Measurements from ENCODE around the gene AGFG2.
"Not testable (repeated sequence)": the region's sequence is repeated elsewhere in the genome, so short reads cannot be mapped to it uniquely, and the experiment has no call there.

AGFG2 gene

GRCh38 chr7:100539436-100540006 is 518 bp downstream of the AGFG2 start:
- no peak for TF ChIP-seq CTCF (IDR thresholded peaks at IDR 0.05; ENCODE audit: low read depth, low read length, poor library complexity, severe bottlenecking)
- TF ChIP-seq EZH2phosphoT487 (IDR thresholded peaks at IDR 0.05; ENCODE audit: borderline replicate concordance, low read length), result no peak
- Histone ChIP-seq H3K36me3 (ENCODE audit: control insufficient read depth, low read length) (no peaks in the 10 kb centered on the region), H3K9me3 (ENCODE audit: control insufficient read depth, insufficient read depth, low read length) (no peaks in the 10 kb centered on the region), H3K9me2 (replicated peaks; ENCODE audit: control insufficient read depth, low read length) (no peaks in the 10 kb centered on the region), H3K27me3 (ENCODE audit: control insufficient read depth, low read length) (no peaks in the 10 kb centered on the region), H3K79me2 (ENCODE audit: control insufficient read depth, low read length) (peaks cover 42% of the 10 kb centered on the region), H4K20me1 (ENCODE audit: control insufficient read depth, insufficient read depth, low read depth, low read length) (no peaks in the 10 kb centered on the region), H3K4me2 (ENCODE audit: low read length) (peak overlapping the region; percentile 95), H3K4me3 (ENCODE audit: low read length) (peak overlapping the region; percentile 88), H3F3A (ENCODE audit: control insufficient read depth, insufficient read depth) (no peaks in the 10 kb centered on the region; the same call in 1 of the 2 replicates), H3K4me1 (ENCODE audit: control insufficient read depth, low read length) (peaks cover 37% of the 10 kb centered on the region), H3K27ac (ENCODE audit: low read depth, low read length) (no peak overlapping the region)

DNA sequence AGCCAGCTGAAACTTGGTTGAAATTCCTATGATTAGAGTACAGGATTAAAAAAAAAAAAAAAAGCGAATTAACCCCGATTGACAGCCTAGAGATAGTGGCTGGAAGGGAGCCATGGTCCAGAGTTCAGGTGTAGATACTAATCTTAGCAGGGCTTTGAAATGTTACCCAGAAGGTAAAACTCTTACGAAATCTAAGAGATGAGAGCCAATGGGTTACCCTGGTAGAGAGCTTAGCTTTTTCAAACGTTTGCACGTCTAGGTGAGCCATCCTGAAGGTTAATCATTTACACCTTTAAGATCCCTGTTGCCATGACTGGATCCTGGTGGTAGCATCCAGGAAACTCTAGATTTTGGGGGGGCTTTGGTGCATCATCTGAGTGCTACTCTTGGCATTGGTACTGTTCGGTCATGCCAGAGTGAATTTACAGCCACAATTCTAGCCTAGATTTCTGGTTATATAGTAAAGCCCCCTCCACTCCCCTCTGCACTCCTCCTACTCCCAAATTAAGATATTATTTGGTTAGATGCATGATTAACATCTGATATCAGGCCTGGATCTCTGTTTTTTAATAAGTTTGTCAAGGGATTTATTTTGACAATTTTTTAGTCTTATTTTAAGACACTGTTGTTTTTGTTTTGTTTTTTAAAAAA is 1.2 kb downstream of the AGFG2 start:
- H3K27ac ChIP-seq (ENCODE audit: low read depth, low read length), result no peak overlapping the region
- peaks cover 47% of the 10 kb centered on the region for H3K79me2 ChIP-seq (ENCODE audit: control insufficient read depth, low read length)
- peaks cover 43% of the 10 kb centered on the region for H3K4me1 ChIP-seq (ENCODE audit: control insufficient read depth, low read length)

DNA sequence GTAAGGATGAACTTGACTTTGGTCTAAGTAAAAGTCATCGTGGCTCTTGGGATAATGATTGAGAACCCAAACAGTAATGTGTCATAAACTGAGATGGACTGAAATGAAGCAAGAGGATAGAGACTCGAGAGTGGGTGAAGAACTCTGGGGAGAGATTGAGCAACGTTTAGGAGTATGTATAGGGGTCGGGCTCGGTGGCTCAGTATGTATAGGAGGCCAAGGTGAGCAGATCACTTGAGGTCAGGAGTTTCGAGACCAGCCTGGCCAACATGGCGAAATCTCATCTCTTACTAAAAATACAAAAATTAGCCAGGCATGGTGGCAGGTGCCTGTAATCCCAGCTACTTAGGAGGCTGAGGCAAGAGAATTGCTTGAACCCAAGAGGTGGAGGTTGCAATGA is 2.3 kb downstream of the AGFG2 start:
- not testable (repeated sequence) for H3K36me3 ChIP-seq (ENCODE audit: control insufficient read depth, low read length); H3K27me3 ChIP-seq (ENCODE audit: control insufficient read depth, low read length); H3K4me2 ChIP-seq (ENCODE audit: low read length); H3F3A ChIP-seq (ENCODE audit: control insufficient read depth, insufficient read depth); H3K4me3 ChIP-seq (ENCODE audit: low read length); H3K9me3 ChIP-seq (ENCODE audit: control insufficient read depth, insufficient read depth, low read length); H3K27ac ChIP-seq (ENCODE audit: low read depth, low read length); H3K9me2 ChIP-seq (replicated peaks; ENCODE audit: control insufficient read depth, low read length); H4K20me1 ChIP-seq (ENCODE audit: control insufficient read depth, insufficient read depth, low read depth, low read length)
- H3K4me1 ChIP-seq (ENCODE audit: control insufficient read depth, low read length), result peaks cover 55% of the 10 kb centered on the region
- peaks cover 58% of the 10 kb centered on the region for H3K79me2 ChIP-seq (ENCODE audit: control insufficient read depth, low read length)

More for the DNA sequence above, 1.2 kb downstream of the AGFG2 start:
- peaks cover 2% of the 10 kb centered on the region; the same call in 1 of the 2 replicates for H3F3A ChIP-seq (ENCODE audit: control insufficient read depth, insufficient read depth)
- TF ChIP-seq EZH2phosphoT487 (IDR thresholded peaks at IDR 0.05; ENCODE audit: borderline replicate concordance, low read length), result no peak
- H3K4me2 ChIP-seq (ENCODE audit: low read length), result peak overlapping the region; percentile 95
- H3K36me3 ChIP-seq (ENCODE audit: control insufficient read depth, low read length), result no peaks in the 10 kb centered on the region
- H3K27me3 ChIP-seq (ENCODE audit: control insufficient read depth, low read length), result no peaks in the 10 kb centered on the region
- no peaks in the 10 kb centered on the region for H3K9me2 ChIP-seq (replicated peaks; ENCODE audit: control insufficient read depth, low read length)
- no peaks in the 10 kb centered on the region for H3K9me3 ChIP-seq (ENCODE audit: control insufficient read depth, insufficient read depth, low read length)
- H4K20me1 ChIP-seq (ENCODE audit: control insufficient read depth, insufficient read depth, low read depth, low read length), result no peaks in the 10 kb centered on the region
- H3K4me3 ChIP-seq (ENCODE audit: low read length), result peak overlapping the region; percentile 88

DNA sequence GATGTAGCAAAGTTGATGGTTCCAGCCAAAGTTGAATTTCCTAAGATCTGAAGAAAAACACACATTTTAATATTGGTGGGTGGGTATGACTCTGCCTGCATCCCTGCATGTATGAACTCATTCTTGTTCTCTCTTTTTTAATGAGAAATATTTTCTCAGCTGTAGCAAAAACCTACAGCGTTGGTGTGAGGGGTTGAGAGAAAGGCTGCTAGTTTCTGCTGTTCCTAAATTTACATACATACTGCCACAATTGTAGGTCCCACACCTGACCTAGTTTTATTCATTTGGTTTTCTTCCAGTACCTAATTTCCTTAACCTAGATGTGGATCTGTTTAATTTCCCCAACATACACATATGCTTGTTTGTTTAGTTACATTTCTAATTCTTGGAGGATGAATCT is 4.6 kb downstream of the AGFG2 start:
- Histone ChIP-seq H3K4me3 (ENCODE audit: low read length) (no peak overlapping the region), H4K20me1 (ENCODE audit: control insufficient read depth, insufficient read depth, low read depth, low read length) (no peaks in the 10 kb centered on the region), H3K9me3 (ENCODE audit: control insufficient read depth, insufficient read depth, low read length) (no peaks in the 10 kb centered on the region), H3K4me1 (ENCODE audit: control insufficient read depth, low read length) (peaks cover 72% of the 10 kb centered on the region), H3K9me2 (replicated peaks; ENCODE audit: control insufficient read depth, low read length) (no peaks in the 10 kb centered on the region), H3K4me2 (ENCODE audit: low read length) (peak overlapping the region; percentile 21; the same call in 1 of the 2 replicates), H3K79me2 (ENCODE audit: control insufficient read depth, low read length) (peaks cover 69% of the 10 kb centered on the region), H3K36me3 (ENCODE audit: control insufficient read depth, low read length) (peaks cover 4% of the 10 kb centered on the region; the same call in 1 of the 2 replicates), H3F3A (ENCODE audit: control insufficient read depth, insufficient read depth) (peaks cover 12% of the 10 kb centered on the region), H3K27me3 (ENCODE audit: control insufficient read depth, low read length) (no peaks in the 10 kb centered on the region), H3K27ac (ENCODE audit: low read depth, low read length) (no peak overlapping the region)
- TF ChIP-seq EZH2phosphoT487 (IDR thresholded peaks at IDR 0.05; ENCODE audit: borderline replicate concordance, low read length) (no peak), CTCF (IDR thresholded peaks at IDR 0.05; ENCODE audit: low read depth, low read length, poor library complexity, severe bottlenecking) (no peak)

All from DOHH2 (cell line).